Ascending aorta (tissue), 2 donors: ENCODE results near the gene KCNIP2. TPM values are rescaled to one million over a fixed set of nuclear protein-coding genes. Genes with fewer than 3 reads are reported as not detected.

Experiments
- DNase-seq, 2 donors: peaks; one replicate each; pipeline ENCODE4 v3.0.0-alpha.2; 2019; ENCODE audit warnings: low spot score in 2 of 2
- H3K27ac ChIP-seq, 2 donors: fragments of 200-600 bp; sonication (generic); one replicate each; pipeline ENCODE4 v1.5.1; 2016 to 2017; ENCODE audit warnings: mild to moderate bottlenecking in 1 of 2
- H3K27me3 ChIP-seq: fragments of 200-600 bp; sonication (generic); one replicate; pipeline ENCODE4 v1.5.1; 2017
- H3K36me3 ChIP-seq, 2 donors: fragments of 200-600 bp; sonication (generic); one replicate each; pipeline ENCODE4 v1.5.1; 2016
- H3K4me1 ChIP-seq, 2 donors: fragments of 200-600 bp; sonication (generic); one replicate each; pipeline ENCODE4 v1.5.1; 2016 to 2017; ENCODE audit warnings: mild to moderate bottlenecking in 1 of 2
- H3K4me3 ChIP-seq, 2 donors: fragments of 200-600 bp; sonication (generic); one replicate each; pipeline ENCODE4 v1.5.1; 2016 to 2017; ENCODE audit warnings: mild to moderate bottlenecking in 1 of 2
- H3K9me3 ChIP-seq, 2 donors: fragments of 200-600 bp; sonication (generic); one replicate each; pipeline ENCODE4 v1.5.1; 2016
- CTCF ChIP-seq, 3 experiments: fragments of 200-600 bp in 2 of 3; fragments of 450-650 bp in 1 of 3; sonication (generic) in 2 of 3; IDR thresholded peaks; one replicate each; pipeline ENCODE4 v1.5.1; 2016 to 2019; ENCODE audit warnings: antibody characterized with exemption in 3 of 3, mild to moderate bottlenecking in 1 of 3, moderate library complexity in 1 of 3
- intact Hi-C: fragments of 100-400 bp; cut with DNase I; formaldehyde crosslinking; loops from one replicate; pipeline ENCODE4 v1.15.1; 2023
- total RNA-seq: library from RNA; depleted of rRNA; stranded (reverse); fragments of >200 nt; gene quantifications from one replicate; pipeline ENCODE4 v1.1.0, GENCODE V29; 2016

KCNIP2 gene
- total RNA-seq, result 1.1 TPM

DNA sequence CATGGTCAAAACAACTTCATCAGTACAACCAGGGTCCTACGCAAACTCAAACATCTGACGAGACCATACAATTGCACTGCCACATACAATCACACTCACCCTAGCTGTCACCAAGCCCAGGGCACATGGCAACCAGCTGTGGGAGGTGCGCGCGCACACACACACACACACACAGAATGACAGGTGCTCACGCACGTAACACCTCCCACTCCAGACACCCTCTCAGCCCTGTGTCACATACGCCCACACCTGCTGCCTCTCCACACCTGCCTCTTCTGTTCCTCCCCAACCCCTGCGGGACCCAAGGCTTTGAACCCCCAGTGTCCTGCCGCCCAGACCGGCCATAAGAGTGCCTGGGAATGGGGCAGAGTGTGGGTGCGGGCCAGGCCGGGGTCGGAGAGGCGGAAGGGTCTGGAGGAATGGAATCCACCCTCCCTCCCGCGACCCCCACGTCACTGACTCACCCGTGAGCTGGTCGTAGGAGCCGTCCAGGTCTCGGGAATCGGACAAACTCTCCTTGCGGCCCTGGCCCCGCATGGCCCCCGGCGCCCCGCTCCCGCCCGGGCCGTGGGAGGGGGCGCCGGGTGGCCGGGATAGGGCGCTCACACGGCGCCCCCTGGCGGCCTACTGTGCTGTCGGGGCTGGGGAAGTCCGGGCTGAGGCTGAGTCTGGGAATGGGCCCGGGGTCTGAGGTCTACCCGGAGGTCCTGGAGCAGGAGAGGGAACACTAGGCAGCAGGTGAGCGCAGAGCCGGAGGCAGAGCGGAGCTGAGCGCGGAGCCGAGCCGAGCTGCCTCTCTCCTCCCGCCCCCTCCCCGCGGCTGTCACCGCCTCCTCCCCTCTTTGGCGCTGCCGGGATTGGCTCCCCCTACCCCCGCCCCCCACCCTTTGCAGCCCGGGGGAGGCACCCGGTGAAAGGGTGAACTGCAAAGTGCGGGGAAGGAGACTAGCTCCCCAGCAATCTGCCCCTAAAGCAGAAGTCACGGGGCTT is at the start of gene KCNIP2:
Gene KCNIP2 (minus strand): TSS at position 769 of the 990 bp plus-strand sequence. CDS start 232 bp downstream, at position 537.
- H3K27ac ChIP-seq, result no peak within 1 kb of the TSS
- intact Hi-C loops, result no loop called here
- peak in 1 of 3 experiments; percentile 42 for TF ChIP-seq CTCF (IDR thresholded peaks at IDR 0.05)
- no peak within 1 kb of the TSS for H3K4me3 ChIP-seq
- H3K27me3 ChIP-seq, result no peaks in the 10 kb centered on the region
- H3K4me1 ChIP-seq, result peaks cover 4 to 14% of the 10 kb centered on the region in 2 donors
- no peaks in the 10 kb centered on the region for H3K9me3 ChIP-seq
- DNase-seq, result no peak
- H3K36me3 ChIP-seq, result peaks cover 14 to 33% of the 10 kb centered on the region in 2 donors

DNA sequence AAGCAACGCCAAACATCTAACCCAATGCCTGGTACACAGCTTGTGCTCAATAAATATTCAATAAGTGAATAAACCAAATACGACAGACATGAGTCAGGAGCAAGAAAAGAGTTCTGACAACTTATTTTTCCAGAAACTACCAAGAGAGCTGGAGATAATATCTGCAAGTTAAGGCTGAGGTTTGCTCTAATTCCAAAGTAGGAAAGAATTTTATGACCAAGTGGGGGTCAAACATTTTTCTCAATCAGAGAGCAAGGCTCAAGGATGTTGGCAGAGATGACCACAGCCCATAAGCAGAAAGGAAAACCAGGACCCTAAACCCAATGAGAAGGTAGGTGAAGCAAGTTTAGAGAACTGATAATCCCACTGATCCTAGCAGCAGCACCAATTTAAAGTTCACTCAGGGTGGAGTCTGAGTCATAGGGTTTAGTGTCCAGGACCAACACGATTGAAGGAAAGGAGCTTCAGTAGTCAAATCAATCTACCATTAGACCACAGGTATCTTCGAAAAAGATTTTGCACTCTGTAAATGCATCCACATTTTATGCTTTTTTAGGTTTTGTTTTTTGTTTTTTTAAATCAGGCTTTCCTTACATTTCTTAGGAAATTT is 49.3 kb upstream of the KCNIP2 start:
- Histone ChIP-seq H3K36me3 (no peaks in the 10 kb centered on the region), H3K27me3 (no peaks in the 10 kb centered on the region), H3K4me1 (no peaks in the 10 kb centered on the region), H3K27ac (no peak overlapping the region), H3K4me3 (no peak overlapping the region), H3K9me3 (no peaks in the 10 kb centered on the region)
- intact Hi-C loops, result no loop called here
- no peak for TF ChIP-seq CTCF (IDR thresholded peaks at IDR 0.05)
- DNase-seq, result no peak

DNA sequence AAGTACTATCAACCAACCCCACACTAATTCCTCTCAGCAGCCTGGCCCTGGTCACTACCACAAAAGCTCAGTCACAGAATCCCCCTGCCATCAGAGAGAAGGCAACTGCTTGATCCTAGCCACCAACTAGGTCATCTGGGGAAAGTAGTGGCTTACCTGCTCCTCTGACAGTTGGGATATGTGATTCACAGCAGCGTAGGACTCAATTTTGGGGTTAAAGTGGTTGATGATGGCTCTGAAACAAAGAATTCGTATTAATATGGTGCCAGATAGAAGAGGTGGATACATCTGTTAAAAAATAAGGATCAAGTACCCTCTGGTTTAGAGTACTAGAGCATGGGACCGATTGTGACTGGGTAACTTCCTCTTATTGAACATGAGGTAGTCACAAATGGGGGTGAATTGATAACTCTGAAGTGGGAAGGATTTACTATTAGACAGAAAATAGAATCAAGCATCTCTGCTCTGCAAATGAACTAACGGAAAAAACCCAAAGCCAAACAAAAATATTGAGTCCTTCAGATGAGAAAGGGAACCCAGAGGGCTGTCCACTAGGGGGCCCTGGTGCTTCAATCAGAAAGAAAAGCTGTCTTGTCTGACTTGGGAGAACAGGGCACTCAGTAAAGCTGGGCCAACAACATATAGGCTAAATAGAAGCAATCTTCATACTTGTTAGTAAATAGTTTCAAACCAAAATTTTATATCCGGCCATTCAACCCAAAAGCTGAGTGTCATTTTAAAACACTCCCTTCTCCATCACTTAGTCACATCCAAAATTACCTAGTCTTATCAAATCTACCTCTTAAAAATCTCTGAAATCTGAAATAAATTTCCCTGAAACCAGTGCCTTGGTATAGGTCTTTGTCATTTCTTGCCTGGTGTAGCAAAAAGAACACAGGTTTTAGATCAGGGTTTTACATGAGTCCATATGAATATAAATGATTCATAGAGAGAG is 45.9 kb upstream of the KCNIP2 start:
- peak; percentile 22 to 69 (median 65) for TF ChIP-seq CTCF (IDR thresholded peaks at IDR 0.05)
- H3K9me3 ChIP-seq, result no peaks in the 10 kb centered on the region
- intact Hi-C loops, result loop anchor here (1.0 kb wide), 1 partner anchor 121 kb away; no protein-coding TSS in a partner anchor
- H3K27ac ChIP-seq, result no peak overlapping the region
- no peak overlapping the region for H3K4me3 ChIP-seq
- peak in 1 of 2 donors; percentile 70 for DNase-seq
- no peaks in the 10 kb centered on the region for H3K27me3 ChIP-seq
- no peaks in the 10 kb centered on the region for H3K4me1 ChIP-seq
- no peaks in the 10 kb centered on the region for H3K36me3 ChIP-seq

DNA sequence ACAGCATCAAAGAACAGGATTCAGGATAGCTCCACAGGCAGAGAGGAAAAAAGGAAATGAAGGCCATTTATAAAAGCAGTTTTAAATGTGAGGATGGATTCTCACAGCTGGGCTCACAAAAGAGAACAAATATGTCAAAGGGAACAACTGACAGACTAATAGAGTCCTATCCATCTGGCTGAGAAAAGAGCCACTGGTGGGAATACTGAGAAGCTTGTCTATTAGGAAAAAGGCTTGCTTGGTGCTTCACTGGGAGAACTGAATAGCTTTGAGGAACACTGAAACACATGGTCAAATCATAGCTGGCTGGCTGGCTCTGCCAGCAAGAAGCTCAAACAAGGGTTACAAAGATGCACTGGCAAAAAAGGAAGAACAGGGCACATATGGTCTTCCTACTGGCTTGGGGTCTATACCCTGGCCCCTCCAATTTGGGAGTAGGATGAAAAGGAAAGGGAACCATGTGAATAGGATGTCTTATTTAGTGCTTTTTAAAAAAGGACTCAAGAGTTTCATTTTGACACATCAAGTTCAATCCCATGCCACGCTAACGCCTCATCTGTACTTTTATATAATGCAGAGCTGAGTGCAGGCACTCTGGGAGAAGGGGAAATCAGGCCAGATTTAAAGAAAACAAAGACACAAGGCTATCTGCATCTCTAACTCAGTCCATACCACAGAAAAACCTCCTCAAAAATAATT is 44.8 kb upstream of the KCNIP2 start:
- Histone ChIP-seq H3K27ac (no peak overlapping the region), H3K4me3 (no peak overlapping the region), H3K27me3 (no peaks in the 10 kb centered on the region), H3K4me1 (no peaks in the 10 kb centered on the region), H3K9me3 (no peaks in the 10 kb centered on the region), H3K36me3 (no peaks in the 10 kb centered on the region)
- no peak for TF ChIP-seq CTCF (IDR thresholded peaks at IDR 0.05)
- no peak for DNase-seq
- intact Hi-C loops, result no loop called here

- no peak overlapping the region for H3K27ac ChIP-seq
- no peak for TF ChIP-seq CTCF (IDR thresholded peaks at IDR 0.05)
- no peak for DNase-seq
- no peaks in the 10 kb centered on the region for H3K9me3 ChIP-seq
- H3K4me3 ChIP-seq, result no peak overlapping the region
- no peaks in the 10 kb centered on the region for H3K27me3 ChIP-seq
- H3K4me1 ChIP-seq, result no peaks in the 10 kb centered on the region
- H3K36me3 ChIP-seq, result no peaks in the 10 kb centered on the region
- intact Hi-C loops, result no loop called here
Observed at GRCh38 chr10:101887775-101888174, 44.2 kb upstream of the KCNIP2 start.
